Lung (tissue), 12 donors: Measurements from ENCODE around the gene AP2A2. TPM values are rescaled to one million over a fixed set of nuclear protein-coding genes. Genes with fewer than 3 reads are reported as not detected.

Experiments
- ATAC-seq: fragments of 200-7000 bp; cut with Tn5 transposase; one replicate; pipeline ENCODE4 v1.9.1; 2020; ENCODE audit warnings: moderate number of reproducible peaks; ENCODE audit not compliant: insufficient read depth, low FRiP score
- DNase-seq, 3 donors: peaks; one replicate each; pipeline ENCODE4 v3.0.0-alpha.2; 2013 to 2017
- H3K27ac ChIP-seq, 2 donors: one replicate each; pipeline ENCODE4 v1.5.1; 2013; ENCODE audit warnings: mild to moderate bottlenecking in 2 of 2, moderate library complexity in 2 of 2, control low read depth in 1 of 2, inconsistent platforms in 1 of 2, low read depth in 1 of 2, low read length in 1 of 2
- H3K27me3 ChIP-seq, 3 donors: one replicate each; pipeline ENCODE4 v1.5.1; 2013; ENCODE audit warnings: low read length in 2 of 3; ENCODE audit not compliant: control insufficient read depth in 3 of 3, insufficient read depth in 3 of 3
- H3K36me3 ChIP-seq, 4 donors: one replicate each; pipeline ENCODE4 v1.5.1; 2013; ENCODE audit warnings: low read length in 4 of 4, mild to moderate bottlenecking in 1 of 4, moderate library complexity in 1 of 4; ENCODE audit not compliant: control insufficient read depth in 4 of 4, insufficient read depth in 4 of 4
- H3K4me1 ChIP-seq, 5 donors: one replicate each; pipeline ENCODE4 v1.5.1; 2013; ENCODE audit warnings: low read length in 5 of 5, mild to moderate bottlenecking in 2 of 5, moderate library complexity in 1 of 5; ENCODE audit not compliant: control insufficient read depth in 5 of 5, insufficient read depth in 5 of 5
- H3K4me3 ChIP-seq: one replicate; pipeline ENCODE4 v1.5.1; 2013; ENCODE audit warnings: mild to moderate bottlenecking, control low read depth, moderate library complexity
- H3K9ac ChIP-seq, 2 donors: one replicate each; pipeline ENCODE4 v1.5.1; 2013; ENCODE audit warnings: low read length in 2 of 2, control low read depth in 1 of 2; ENCODE audit not compliant: insufficient read depth in 1 of 2
- H3K9me3 ChIP-seq, 4 donors: one replicate each; pipeline ENCODE4 v1.5.1; 2013; ENCODE audit warnings: low read length in 3 of 4, mild to moderate bottlenecking in 1 of 4, moderate library complexity in 1 of 4; ENCODE audit not compliant: control insufficient read depth in 4 of 4, insufficient read depth in 3 of 4
- CTCF ChIP-seq: IDR thresholded peaks from 2 replicates; pipeline ENCODE4 v1.5.1; 2012; ENCODE audit warnings: mild to moderate bottlenecking; ENCODE audit errors: control extremely low read depth, extremely low read depth
- WGBS, 2 donors: extraction: QIAGEN DNeasy Blood & Tissue Kit; methylation state at CpG; one replicate each; pipeline ENCODE4 v1.1.7; 2013; 5-methylcytosine and 5-hydroxymethylcytosine counted together
- polyA plus RNA-seq, 2 donors: library from polyadenylated mRNA; stranded (reverse); fragments of 200-250 nt; gene quantifications; one replicate each; pipeline ENCODE4 v1.2.1, GENCODE V29; 2013
- total RNA-seq, 2 donors: library from RNA; depleted of rRNA in 1 of 2; stranded (reverse); fragments of >200 nt in 1 of 2; gene quantifications; one replicate each; pipeline ENCODE4 v1.2.1, GENCODE V29; 2014 to 2021
- donor health status: control.
- donor health status: control.
- donor health status: Bipolar disorder and iron deficiency.
- donor health status: healthy.
- donor health status: DM: yes; HTN: yes; CAD: no.

AP2A2 gene
- total and polyA plus RNA-seq, 4 donors = 33.8 to 93.2 (median 54.4) TPM

GRCh38 chr11:970319-970871 lies 44.7 kb downstream of the AP2A2 start:
- TF ChIP-seq CTCF = no peak

GRCh38 chr11:971092-971690 lies 45.5 kb downstream of the AP2A2 start:
- H3K4me3 ChIP-seq = no peak overlapping the region
- ATAC-seq (no peak), DNase-seq (no peak)
- H3K36me3 ChIP-seq = peaks cover 3 to 43% (median 11%) of the 10 kb centered on the region in 4 donors
- no peaks in the 10 kb centered on the region for H3K4me1 ChIP-seq
- no peak overlapping the region for H3K9ac ChIP-seq
- no peak for TF ChIP-seq CTCF
- no peaks in the 10 kb centered on the region for H3K27me3 ChIP-seq
- WGBS, 2 donors = 75 to 85% methylated on average over 12 of the region's 12 CpGs
- no peak overlapping the region for H3K27ac ChIP-seq
- no peaks in the 10 kb centered on the region for H3K9me3 ChIP-seq

More at GRCh38 chr11:970319-970871, 44.7 kb downstream of the AP2A2 start:
- ATAC-seq (no peak), DNase-seq (no peak)
- Histone ChIP-seq H3K36me3 (peaks cover 6 to 46% (median 14%) of the 10 kb centered on the region in 4 donors), H3K27me3 (no peaks in the 10 kb centered on the region), H3K9me3 (no peaks in the 10 kb centered on the region), H3K4me1 (no peaks in the 10 kb centered on the region), H3K4me3 (no peak overlapping the region), H3K27ac (no peak overlapping the region), H3K9ac (no peak overlapping the region)
- 55 to 65% methylated on average over 26 of the region's 26 CpGs for WGBS, 2 donors

DNA sequence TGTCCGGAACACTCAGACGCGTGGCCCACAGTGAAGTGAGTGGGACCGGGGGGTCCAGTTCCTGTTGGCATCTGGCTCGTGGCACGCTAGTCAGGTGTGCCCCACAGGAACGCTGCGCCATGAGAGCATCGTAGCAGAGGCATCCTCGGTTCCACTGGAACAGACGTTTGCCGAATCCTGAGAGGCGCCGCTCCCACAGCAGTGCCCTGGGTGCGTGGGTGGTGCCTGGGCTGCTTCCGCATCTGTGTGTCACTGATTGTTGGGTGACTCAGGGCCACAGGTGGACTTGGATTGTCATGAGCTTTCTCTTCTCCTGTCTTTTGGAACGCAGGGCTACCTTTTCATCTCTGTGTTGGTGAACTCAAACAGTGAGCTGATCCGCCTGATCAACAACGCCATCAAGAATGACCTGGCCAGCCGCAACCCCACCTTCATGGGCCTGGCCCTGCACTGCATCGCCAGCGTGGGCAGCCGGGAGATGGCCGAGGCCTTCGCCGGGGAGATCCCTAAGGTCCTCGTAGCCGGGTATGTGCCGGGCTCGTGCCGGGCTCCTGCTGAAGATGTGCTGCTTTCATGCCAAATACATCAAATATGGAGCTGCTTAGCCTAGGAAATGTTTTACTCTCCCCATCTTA lies 46.2 kb downstream of the AP2A2 start:
- Histone ChIP-seq H3K4me3 (no peak overlapping the region), H3K4me1 (no peaks in the 10 kb centered on the region), H3K9ac (no peak overlapping the region), H3K27me3 (no peaks in the 10 kb centered on the region), H3K36me3 (peaks cover 3 to 49% (median 11%) of the 10 kb centered on the region in 4 donors), H3K27ac (no peak overlapping the region), H3K9me3 (no peaks in the 10 kb centered on the region)
- DNase-seq = no peak
- no peak for TF ChIP-seq CTCF
- 91 to 95% methylated on average over 31 of the region's 31 CpGs for WGBS, 2 donors
- no peak for ATAC-seq
